HL-60/S4 treated with retinoic acid at 250 ng/mL for 4 days and 3 days (cell line): Measurements from ENCODE around the gene RXFP3.
"Not testable (repeated sequence)": the region's sequence is repeated elsewhere in the genome, so short reads cannot be mapped to it uniquely, and the experiment has no call there.

ENCODE experiments used
- in situ Hi-C: fragments of 300-500 bp; cut with MboI; formaldehyde crosslinking; loops from 2 replicates; pipeline ENCODE4 v1.7.0; 2022; ENCODE audit warnings: low sequenced_read_pairs

Gene RXFP3

GRCh38 chr5:33933723-33934169 lies 2.4 kb upstream of the RXFP3 start:
- in situ Hi-C loops = loop anchor here (25.0 kb wide), 1 partner anchor 496 kb away; the partner anchor contains the start of gene TARS1

- in situ Hi-C loops = loop anchor here (25.0 kb wide), 1 partner anchor 497 kb away; the partner anchor contains the start of gene TARS1
Measured at GRCh38 chr5:33934176-33934575, 2.0 kb upstream of the RXFP3 start.

GRCh38 chr5:33936004-33936380 lies 194 bp upstream of the RXFP3 start:
- in situ Hi-C loops = loop anchor here (25.0 kb wide), 1 partner anchor 499 kb away; the partner anchor contains the start of gene TARS1

- in situ Hi-C loops = loop anchor here (25.0 kb wide), 1 partner anchor 500 kb away; the partner anchor contains the start of gene TARS1
Measured at GRCh38 chr5:33937017-33937706, 976 bp downstream of the RXFP3 start.

GRCh38 chr5:33937707-33938506 lies 1.7 kb downstream of the RXFP3 start:
- in situ Hi-C loops = loop anchor here (25.0 kb wide), 1 partner anchor 501 kb away; the partner anchor contains the start of gene TARS1

- in situ Hi-C loops = loop anchor here (25.0 kb wide), 1 partner anchor 501 kb away; the partner anchor contains the start of gene TARS1
Measured at GRCh38 chr5:33938507-33938796, 2.3 kb downstream of the RXFP3 start.

- in situ Hi-C loops = loop anchor here (25.0 kb wide), 1 partner anchor 502 kb away; the partner anchor contains the start of gene TARS1
Measured at GRCh38 chr5:33938881-33939280, 2.7 kb downstream of the RXFP3 start.

- in situ Hi-C loops = loop anchor here (25.0 kb wide), 1 partner anchor 502 kb away; the partner anchor contains the start of gene TARS1
Measured at GRCh38 chr5:33939556-33940262, 3.5 kb downstream of the RXFP3 start.

GRCh38 chr5:33941090-33941489 lies 4.9 kb downstream of the RXFP3 start:
- in situ Hi-C loops = loop anchor here (25.0 kb wide), 1 partner anchor 504 kb away; the partner anchor contains the start of gene TARS1

- in situ Hi-C loops = loop anchor here (25.0 kb wide), 1 partner anchor 507 kb away; the partner anchor contains the start of gene TARS1
Measured at GRCh38 chr5:33944543-33945132, 8.5 kb downstream of the RXFP3 start.

- in situ Hi-C loops = not testable (repeated sequence)
Measured at GRCh38 chr5:33952175-33952574, 16.0 kb downstream of the RXFP3 start.

GRCh38 chr5:33957577-33958150 lies 21.5 kb downstream of the RXFP3 start:
- in situ Hi-C loops = no loop called here

GRCh38 chr5:33958176-33958575 lies 22.0 kb downstream of the RXFP3 start:
- in situ Hi-C loops = no loop called here

GRCh38 chr5:33964132-33964700 lies 28.0 kb downstream of the RXFP3 start:
- in situ Hi-C loops = no loop called here

GRCh38 chr5:33966805-33967204 lies 30.6 kb downstream of the RXFP3 start:
- in situ Hi-C loops = no loop called here

- in situ Hi-C loops = no loop called here
Measured at GRCh38 chr5:33968211-33969005, 32.2 kb downstream of the RXFP3 start.

- in situ Hi-C loops = no loop called here
Measured at GRCh38 chr5:33969572-33970452, 33.6 kb downstream of the RXFP3 start.

- in situ Hi-C loops = no loop called here
Measured at GRCh38 chr5:33973271-33973670, 37.1 kb downstream of the RXFP3 start.
